ENCODE measurements around the gene USP31.

The USP31 gene

DNA sequence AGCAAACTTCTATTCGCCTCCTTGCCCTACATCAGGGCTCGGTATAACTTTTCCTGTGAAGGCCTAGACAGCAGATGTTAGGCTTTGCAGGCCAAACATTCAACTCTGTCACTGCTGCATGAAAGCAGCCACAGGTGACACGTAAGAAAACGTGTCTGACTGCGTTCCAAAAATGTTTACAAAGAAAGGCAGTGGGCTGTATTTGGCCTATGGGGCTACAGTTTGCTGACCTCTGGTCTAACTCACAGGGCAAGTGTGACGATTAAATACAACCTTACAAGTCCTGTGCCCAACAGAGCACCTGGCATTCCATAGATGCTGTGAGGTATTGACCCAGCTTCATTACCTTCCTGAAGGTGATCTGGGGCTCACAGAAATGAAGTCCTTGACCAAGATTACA is 79.4 kb downstream of the USP31 start:
- no peak for DNase-seq
- H3K36me3 ChIP-seq (replicated peaks) = peaks cover 22% of the 10 kb centered on the region
- TF ChIP-seq, protein P1, sequence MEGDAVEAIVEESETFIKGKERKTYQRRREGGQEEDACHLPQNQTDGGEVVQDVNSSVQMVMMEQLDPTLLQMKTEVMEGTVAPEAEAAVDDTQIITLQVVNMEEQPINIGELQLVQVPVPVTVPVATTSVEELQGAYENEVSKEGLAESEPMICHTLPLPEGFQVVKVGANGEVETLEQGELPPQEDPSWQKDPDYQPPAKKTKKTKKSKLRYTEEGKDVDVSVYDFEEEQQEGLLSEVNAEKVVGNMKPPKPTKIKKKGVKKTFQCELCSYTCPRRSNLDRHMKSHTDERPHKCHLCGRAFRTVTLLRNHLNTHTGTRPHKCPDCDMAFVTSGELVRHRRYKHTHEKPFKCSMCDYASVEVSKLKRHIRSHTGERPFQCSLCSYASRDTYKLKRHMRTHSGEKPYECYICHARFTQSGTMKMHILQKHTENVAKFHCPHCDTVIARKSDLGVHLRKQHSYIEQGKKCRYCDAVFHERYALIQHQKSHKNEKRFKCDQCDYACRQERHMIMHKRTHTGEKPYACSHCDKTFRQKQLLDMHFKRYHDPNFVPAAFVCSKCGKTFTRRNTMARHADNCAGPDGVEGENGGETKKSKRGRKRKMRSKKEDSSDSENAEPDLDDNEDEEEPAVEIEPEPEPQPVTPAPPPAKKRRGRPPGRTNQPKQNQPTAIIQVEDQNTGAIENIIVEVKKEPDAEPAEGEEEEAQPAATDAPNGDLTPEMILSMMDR (IDR thresholded peaks at IDR 0.05; ENCODE audit: low read depth, low read length, missing control alignments) = no peak
- in situ Hi-C loops (cut with HindIII; ENCODE audit: low pct_ligation_motif_present, low sequenced_read_pairs) = no loop called here
- H3K27ac ChIP-seq = no peak overlapping the region
- no peak overlapping the region for H3K4me3 ChIP-seq (ENCODE audit: low read depth, low read length)
- no peaks in the 10 kb centered on the region for H3K27me3 ChIP-seq (replicated peaks)

DNA sequence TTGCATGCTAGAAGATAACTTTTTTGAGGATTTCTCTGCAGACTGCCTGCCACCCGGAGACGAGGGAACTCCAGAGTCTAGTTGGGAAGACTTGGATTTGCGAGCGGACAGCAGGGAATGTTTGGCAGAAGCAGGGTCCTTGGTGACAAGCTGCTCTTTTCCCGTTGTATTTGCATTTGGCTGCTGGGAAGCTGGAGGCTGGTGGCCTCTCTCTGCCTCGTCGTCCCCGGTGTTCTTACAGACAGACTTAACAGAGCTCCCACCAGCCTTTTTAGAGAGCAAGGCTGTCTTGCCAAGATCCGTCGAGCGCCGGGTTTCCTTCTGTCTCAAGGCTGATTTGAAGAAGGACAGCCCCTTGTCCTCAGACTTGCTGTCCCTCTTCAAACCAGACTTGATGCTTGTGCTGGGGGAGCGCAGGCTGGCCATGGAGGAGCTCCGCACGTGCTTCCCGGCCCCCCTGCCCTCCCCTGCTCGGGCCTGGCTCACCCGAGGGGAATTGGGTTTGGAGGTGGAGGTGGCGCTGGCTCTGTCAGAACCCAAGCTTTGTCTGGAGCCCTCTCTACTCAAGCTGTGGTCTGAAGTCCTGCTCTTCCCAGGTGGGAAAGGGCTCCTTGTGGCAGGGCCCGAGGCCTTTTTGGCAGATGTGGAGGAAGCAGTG is 81.0 kb downstream of the USP31 start:
- H3K27ac ChIP-seq = no peak overlapping the region
- H3K4me3 ChIP-seq (ENCODE audit: low read depth, low read length) = no peak overlapping the region
- DNase-seq = no peak
- peaks cover 22% of the 10 kb centered on the region for H3K36me3 ChIP-seq (replicated peaks)
- in situ Hi-C loops (cut with HindIII; ENCODE audit: low pct_ligation_motif_present, low sequenced_read_pairs) = no loop called here
- TF ChIP-seq, protein P1 (IDR thresholded peaks at IDR 0.05; ENCODE audit: low read depth, low read length, missing control alignments) = no peak
- no peaks in the 10 kb centered on the region for H3K27me3 ChIP-seq (replicated peaks)

DNA sequence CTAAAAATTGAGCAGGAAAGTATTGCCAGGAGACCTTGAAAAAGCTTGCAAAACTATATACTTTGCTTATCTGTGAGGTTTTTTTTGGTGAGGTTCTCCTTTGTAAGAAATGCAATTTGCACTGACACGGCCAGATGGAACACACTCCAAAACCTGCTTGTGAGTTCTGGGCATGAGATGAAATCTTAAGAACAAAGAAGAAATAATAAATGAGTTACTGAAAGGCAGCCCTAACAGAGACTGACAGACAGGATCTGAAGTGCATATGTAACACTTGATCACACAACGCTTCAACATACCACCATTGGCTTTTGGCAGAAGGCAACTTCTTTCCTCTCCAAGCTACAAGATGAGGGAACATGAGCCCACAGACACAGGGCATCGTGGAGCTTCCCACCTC is 82.6 kb downstream of the USP31 start:
- TF ChIP-seq, protein P1 (IDR thresholded peaks at IDR 0.05; ENCODE audit: low read depth, low read length, missing control alignments) = no peak
- Histone ChIP-seq H3K36me3 (replicated peaks) (peaks cover 22% of the 10 kb centered on the region), H3K4me3 (ENCODE audit: low read depth, low read length) (no peak overlapping the region), H3K27me3 (replicated peaks) (no peaks in the 10 kb centered on the region), H3K27ac (no peak overlapping the region)
- in situ Hi-C loops (cut with HindIII; ENCODE audit: low pct_ligation_motif_present, low sequenced_read_pairs) = no loop called here
- no peak for DNase-seq

DNA sequence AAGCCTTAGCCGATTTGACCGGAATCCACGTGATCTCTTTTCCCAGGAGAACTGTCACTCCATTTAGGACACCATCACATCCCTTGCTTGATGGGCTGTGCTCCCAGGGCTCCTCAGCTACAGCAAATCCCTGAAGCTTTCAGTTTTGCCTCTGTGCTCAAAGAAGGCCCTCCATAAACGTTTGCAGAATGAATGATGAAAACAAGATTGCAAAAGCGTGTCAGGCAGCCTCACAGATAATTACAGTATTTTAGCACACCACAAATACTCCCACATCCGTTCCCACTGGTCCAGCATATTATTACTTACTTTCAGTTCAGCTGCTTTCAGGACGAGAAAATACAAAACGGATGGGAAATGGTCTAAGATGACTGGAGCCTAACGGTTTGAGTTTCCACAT is 84.6 kb downstream of the USP31 start:
- in situ Hi-C loops (cut with HindIII; ENCODE audit: low pct_ligation_motif_present, low sequenced_read_pairs) = no loop called here
- Histone ChIP-seq H3K27ac (no peak overlapping the region), H3K4me3 (ENCODE audit: low read depth, low read length) (no peak overlapping the region), H3K36me3 (replicated peaks) (peaks cover 18% of the 10 kb centered on the region), H3K27me3 (replicated peaks) (no peaks in the 10 kb centered on the region)
- DNase-seq = no peak
- TF ChIP-seq, protein P1 (IDR thresholded peaks at IDR 0.05; ENCODE audit: low read depth, low read length, missing control alignments) = no peak

DNA sequence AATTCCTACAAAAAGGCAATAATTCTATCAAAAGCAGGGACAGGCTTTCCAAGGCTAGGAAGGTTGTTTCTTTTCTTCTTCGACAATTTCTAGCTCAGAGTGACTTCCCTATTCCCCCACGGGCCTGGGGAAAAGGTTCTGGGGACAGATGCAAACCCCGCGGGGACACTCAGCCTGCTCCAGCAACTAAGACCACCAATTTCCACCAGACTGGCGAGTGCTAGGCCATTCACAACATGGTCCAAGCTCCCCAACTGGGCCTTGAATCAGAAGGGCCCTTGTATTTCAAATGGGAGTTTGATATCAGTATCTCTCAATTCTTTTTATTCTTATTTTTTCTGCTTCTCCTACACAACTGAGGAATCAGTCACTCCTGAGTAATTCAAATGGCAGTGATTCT is 86.7 kb downstream of the USP31 start:
- no peak overlapping the region for H3K27ac ChIP-seq
- in situ Hi-C loops (cut with HindIII; ENCODE audit: low pct_ligation_motif_present, low sequenced_read_pairs) = no loop called here
- no peak for DNase-seq
- peaks cover 4% of the 10 kb centered on the region for H3K36me3 ChIP-seq (replicated peaks)
- no peaks in the 10 kb centered on the region for H3K27me3 ChIP-seq (replicated peaks)
- H3K4me3 ChIP-seq (ENCODE audit: low read depth, low read length) = no peak overlapping the region
- TF ChIP-seq, protein P1 (IDR thresholded peaks at IDR 0.05; ENCODE audit: low read depth, low read length, missing control alignments) = no peak

DNA sequence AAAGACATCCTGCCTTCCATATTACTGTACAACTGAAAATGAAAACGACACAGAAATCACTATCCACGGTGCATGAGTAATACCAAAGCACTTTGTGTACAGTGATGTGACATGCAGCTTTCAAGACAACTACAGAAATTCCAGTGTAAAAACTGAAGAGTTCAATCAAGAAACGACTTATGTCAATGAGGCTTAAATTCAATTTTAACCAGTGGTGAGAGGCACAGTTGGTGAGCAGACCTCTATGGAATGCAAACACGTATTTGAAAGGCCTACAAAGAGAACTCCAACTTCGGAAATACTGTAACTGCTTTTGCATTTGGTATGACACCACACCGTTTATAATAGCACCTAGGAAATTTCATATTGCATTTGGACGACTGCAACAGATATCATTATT is 87.6 kb downstream of the USP31 start:
- TF ChIP-seq, protein P1 (IDR thresholded peaks at IDR 0.05; ENCODE audit: low read depth, low read length, missing control alignments) = no peak
- H3K4me3 ChIP-seq (ENCODE audit: low read depth, low read length) = no peak overlapping the region
- no peak for DNase-seq
- no peaks in the 10 kb centered on the region for H3K27me3 ChIP-seq (replicated peaks)
- in situ Hi-C loops (cut with HindIII; ENCODE audit: low pct_ligation_motif_present, low sequenced_read_pairs) = no loop called here
- H3K36me3 ChIP-seq (replicated peaks) = no peaks in the 10 kb centered on the region
- H3K27ac ChIP-seq = no peak overlapping the region

Measured in brain microvascular endothelial cell (primary cell).